Trophoblast cell (in vitro differentiated cells and primary cell): ENCODE results near the gene EXOC4.
A peak's percentile ranks its signal among the peaks of the same experiment; 100 is the strongest.

ENCODE experiments used
- DNase-seq, 2 donors: peaks; one replicate each; pipeline ENCODE4 v3.0.0-alpha.2; 2016
- H2AFZ ChIP-seq: 2 replicates; pipeline ENCODE4 v1.6.1; 2013; ENCODE audit warnings: low read length, moderate library complexity, mild to moderate bottlenecking; ENCODE audit not compliant: insufficient read depth, poor library complexity
- H2AK5ac ChIP-seq: 2 replicates; pipeline ENCODE4 v1.6.1; 2013; ENCODE audit warnings: mild to moderate bottlenecking, low read length
- H2BK120ac ChIP-seq: 2 replicates; pipeline ENCODE4 v1.6.1; 2013; ENCODE audit warnings: low read length, mild to moderate bottlenecking, moderate library complexity; ENCODE audit not compliant: insufficient read depth, poor library complexity
- H2BK12ac ChIP-seq: 2 replicates; pipeline ENCODE4 v1.6.1; 2013; ENCODE audit warnings: mild to moderate bottlenecking, low read length, moderate library complexity
- H2BK5ac ChIP-seq: 2 replicates; pipeline ENCODE4 v1.6.1; 2013; ENCODE audit warnings: low read length, low read depth, moderate library complexity, mild to moderate bottlenecking; ENCODE audit not compliant: poor library complexity
- H3K14ac ChIP-seq: 2 replicates; pipeline ENCODE4 v1.6.1; 2013; ENCODE audit warnings: mild to moderate bottlenecking, low read length
- H3K18ac ChIP-seq: 2 replicates; pipeline ENCODE4 v1.6.1; 2013; ENCODE audit warnings: mild to moderate bottlenecking, low read length
- H3K23ac ChIP-seq: 2 replicates; pipeline ENCODE4 v1.6.1; 2013; ENCODE audit warnings: low read length
- H3K27ac ChIP-seq: 2 replicates; pipeline ENCODE4 v1.5.1; 2013; ENCODE audit warnings: low read depth, mild to moderate bottlenecking, inconsistent platforms, low read length, moderate library complexity
- H3K27me3 ChIP-seq: 2 replicates; pipeline ENCODE4 v1.6.1; 2013; ENCODE audit warnings: inconsistent platforms, mild to moderate bottlenecking, low read length, moderate library complexity; ENCODE audit not compliant: insufficient read depth
- H3K36me3 ChIP-seq, 2 experiments: 1 replicate in 1 of 2; 2 replicates in 1 of 2; pipeline ENCODE4 v1.6.1; 2013; ENCODE audit warnings: low read length in 2 of 2, mild to moderate bottlenecking in 2 of 2, moderate library complexity in 1 of 2; ENCODE audit not compliant: insufficient read depth in 2 of 2, control insufficient read depth in 1 of 2
- H3K4ac ChIP-seq: 2 replicates; pipeline ENCODE4 v1.6.1; 2013; ENCODE audit warnings: low read depth, mild to moderate bottlenecking, low read length, moderate library complexity
- H3K4me1 ChIP-seq, 2 experiments: 1 replicate in 1 of 2; 2 replicates in 1 of 2; pipeline ENCODE4 v1.6.1; 2013; ENCODE audit warnings: low read length in 2 of 2, mild to moderate bottlenecking in 2 of 2, moderate library complexity in 1 of 2; ENCODE audit not compliant: insufficient read depth in 2 of 2, control insufficient read depth in 1 of 2
- H3K4me2 ChIP-seq: 2 replicates; pipeline ENCODE4 v1.6.1; 2013; ENCODE audit warnings: inconsistent platforms, mild to moderate bottlenecking, low read length, moderate library complexity
- H3K4me3 ChIP-seq: 2 replicates; pipeline ENCODE4 v1.5.1; 2013; ENCODE audit warnings: mild to moderate bottlenecking, low read depth, low read length, inconsistent platforms
- H3K79me1 ChIP-seq: one replicate; pipeline ENCODE4 v1.6.1; 2013; ENCODE audit warnings: low read length
- H3K79me2 ChIP-seq: 2 replicates; pipeline ENCODE4 v1.6.1; 2013; ENCODE audit warnings: low read length, mild to moderate bottlenecking; ENCODE audit not compliant: control insufficient read depth, insufficient read depth, poor library complexity
- H3K9ac ChIP-seq: 2 replicates; pipeline ENCODE4 v1.6.1; 2013; ENCODE audit warnings: mild to moderate bottlenecking, low read length
- H3K9me3 ChIP-seq: 2 replicates; pipeline ENCODE4 v1.6.1; 2013; ENCODE audit warnings: low read depth, mild to moderate bottlenecking, control low read depth, inconsistent platforms, low read length; ENCODE audit not compliant: insufficient read depth
- H4K12ac ChIP-seq: 2 replicates; pipeline ENCODE4 v1.6.1; 2013; ENCODE audit warnings: low read depth, mild to moderate bottlenecking, low read length, moderate library complexity
- H4K8ac ChIP-seq: 2 replicates; pipeline ENCODE4 v1.6.1; 2013; ENCODE audit warnings: low read depth, mild to moderate bottlenecking, low read length, moderate library complexity
- H4K91ac ChIP-seq: one replicate; pipeline ENCODE4 v1.6.1; 2013; ENCODE audit warnings: low read depth, mild to moderate bottlenecking, low read length, moderate library complexity
- WGBS: extraction: QIAGEN DNeasy Blood & Tissue Kit; methylation state at CpG from one replicate; pipeline ENCODE4 v1.1.7; 2013; ENCODE audit warnings: missing lambda C conversion rate; ENCODE audit not compliant: insufficient read length, insufficient coverage; ENCODE audit errors: extremely low coverage; 5-methylcytosine and 5-hydroxymethylcytosine counted together

The EXOC4 gene

DNA sequence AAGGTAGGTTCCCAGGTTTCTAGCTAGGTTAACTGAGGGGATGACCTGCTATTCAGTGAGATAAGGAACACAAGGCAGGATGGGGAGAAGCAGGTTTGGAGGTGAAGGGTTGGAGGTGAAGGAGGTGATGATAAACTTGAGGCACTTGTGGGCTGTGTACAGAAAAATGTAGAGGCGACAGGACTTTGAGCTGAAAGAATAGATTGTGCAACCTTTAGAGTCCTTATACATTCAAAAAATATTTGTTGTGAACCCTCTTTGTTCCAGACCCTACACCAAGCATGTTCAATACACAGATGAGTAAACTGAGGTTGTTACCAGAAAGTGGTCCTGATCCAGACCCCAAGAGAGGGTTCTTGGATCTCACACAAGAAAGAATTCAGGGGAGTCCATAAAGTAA, 828.8 kb downstream of the EXOC4 start:
- H2AK5ac ChIP-seq, result no peak overlapping the region
- H3K14ac ChIP-seq, result no peak overlapping the region
- H3K23ac ChIP-seq, result no peak overlapping the region
- no peaks in the 10 kb centered on the region for H3K79me2 ChIP-seq
- no peak overlapping the region for H3K18ac ChIP-seq
- H3K9ac ChIP-seq, result no peak overlapping the region
- H4K91ac ChIP-seq, result no peak overlapping the region
- no peak overlapping the region for H3K4ac ChIP-seq
- no peak overlapping the region for H4K8ac ChIP-seq
- H3K36me3 ChIP-seq, result no peaks in the 10 kb centered on the region
- DNase-seq, result no peak
- no peak overlapping the region for H2BK12ac ChIP-seq
- no CpG with 5 or more reads among the region's 1 CpG for WGBS
- no peaks in the 10 kb centered on the region for H3K9me3 ChIP-seq
- no peak overlapping the region for H4K12ac ChIP-seq
- no peak overlapping the region for H3K4me3 ChIP-seq
- H3K27me3 ChIP-seq, result no peaks in the 10 kb centered on the region
- H3K4me2 ChIP-seq, result no peak overlapping the region
- no peak overlapping the region for H2AFZ ChIP-seq
- no peak overlapping the region for H3K27ac ChIP-seq
- H2BK120ac ChIP-seq, result no peak overlapping the region
- H2BK5ac ChIP-seq, result no peak overlapping the region
- peaks cover 0 to 3% of the 10 kb centered on the region in 2 experiments for H3K4me1 ChIP-seq
- H3K79me1 ChIP-seq, result no peaks in the 10 kb centered on the region

DNA sequence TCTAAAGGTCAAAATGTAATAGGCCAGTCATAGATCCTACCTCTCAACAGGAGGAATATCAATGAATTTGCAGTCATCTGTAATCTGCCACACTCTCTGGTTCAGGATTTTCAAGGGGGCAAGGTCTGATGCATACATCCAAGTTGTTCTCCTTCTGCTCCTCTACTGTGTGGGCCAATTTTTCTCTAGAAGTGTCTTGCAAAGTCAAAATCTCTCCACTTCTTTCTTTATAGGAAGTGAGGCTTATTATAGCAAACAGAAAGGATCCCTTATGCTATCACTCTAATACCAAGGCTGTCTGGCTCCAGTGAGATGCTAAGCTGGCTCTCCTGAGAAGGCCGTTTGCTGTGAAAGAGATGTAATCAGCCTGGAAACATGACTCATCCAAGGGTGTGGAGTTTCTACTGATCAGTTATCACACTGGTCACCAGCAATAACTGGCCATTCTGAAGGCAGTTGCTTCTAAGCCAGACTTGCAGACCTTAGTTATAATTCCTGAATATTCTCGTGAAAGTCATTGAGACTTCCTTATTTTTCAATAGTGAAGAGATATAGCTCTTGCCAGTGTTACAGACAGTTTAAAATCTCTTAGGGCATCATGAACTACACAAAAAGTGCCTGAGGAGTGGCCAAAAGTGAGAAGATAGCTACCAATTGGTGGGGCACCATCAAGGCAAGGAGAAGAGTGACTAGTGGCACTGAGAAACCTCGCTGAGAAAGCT, 831.0 kb downstream of the EXOC4 start:
- WGBS, result no CpG with 5 or more reads among the region's 3 CpGs
- Histone ChIP-seq H3K4ac (no peak overlapping the region), H3K9ac (no peak overlapping the region)

DNA sequence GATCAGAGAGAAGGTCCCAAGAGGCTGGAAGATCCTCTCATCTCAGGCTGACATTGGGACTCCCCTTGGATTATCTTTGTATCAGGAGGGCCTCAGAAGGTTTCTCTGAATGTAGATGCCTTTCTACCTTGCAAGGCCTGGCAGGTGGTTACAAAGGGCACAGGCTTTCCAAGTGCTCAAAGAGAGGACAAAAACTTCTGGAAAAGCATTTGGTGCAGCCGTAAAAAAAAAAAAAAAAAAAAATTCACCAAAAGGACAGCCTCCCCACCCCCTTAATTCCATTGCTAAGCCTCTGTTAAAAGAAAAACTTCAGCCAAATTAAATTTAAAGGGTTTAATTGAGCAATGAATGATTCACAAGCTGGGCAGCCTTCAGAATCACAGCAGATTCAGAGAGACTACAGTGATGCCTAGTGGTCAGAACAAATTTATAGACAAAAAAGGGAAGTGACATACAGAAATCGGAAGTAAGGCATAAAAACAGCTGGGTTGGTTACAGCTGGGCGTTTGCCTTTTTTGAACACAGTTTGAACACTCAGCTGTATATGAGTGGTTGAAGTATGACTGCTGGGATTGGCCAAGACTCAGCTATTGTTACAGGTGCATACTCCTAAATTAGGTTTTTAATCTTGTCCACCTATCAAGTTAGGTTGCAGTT, 831.7 kb downstream of the EXOC4 start:
- H3K14ac ChIP-seq, result no peak overlapping the region
- no peak overlapping the region for H3K23ac ChIP-seq
- H4K91ac ChIP-seq, result no peak overlapping the region
- H3K27ac ChIP-seq, result no peak overlapping the region
- H3K27me3 ChIP-seq, result no peaks in the 10 kb centered on the region
- H2AFZ ChIP-seq, result no peak overlapping the region
- no peak overlapping the region for H2BK120ac ChIP-seq
- no peak overlapping the region for H4K8ac ChIP-seq
- peak in 1 of 2 donors; percentile 8 for DNase-seq
- no peak overlapping the region for H2BK5ac ChIP-seq
- peaks cover 0 to 3% of the 10 kb centered on the region in 2 experiments for H3K4me1 ChIP-seq
- no peaks in the 10 kb centered on the region for H3K9me3 ChIP-seq
- no peak overlapping the region for H3K4ac ChIP-seq
- H3K9ac ChIP-seq, result no peak overlapping the region
- no peaks in the 10 kb centered on the region for H3K79me1 ChIP-seq
- H3K79me2 ChIP-seq, result no peaks in the 10 kb centered on the region
- no peak overlapping the region for H3K4me2 ChIP-seq
- WGBS, result no CpG with 5 or more reads among the region's 3 CpGs
- no peak overlapping the region for H2AK5ac ChIP-seq
- H3K36me3 ChIP-seq, result no peaks in the 10 kb centered on the region
- H2BK12ac ChIP-seq, result no peak overlapping the region
- H4K12ac ChIP-seq, result no peak overlapping the region
- no peak overlapping the region for H3K18ac ChIP-seq
- H3K4me3 ChIP-seq, result no peak overlapping the region

More for the DNA sequence above, 831.0 kb downstream of the EXOC4 start:
- H3K4me1 ChIP-seq, result peaks cover 0 to 3% of the 10 kb centered on the region in 2 experiments
- no peak overlapping the region for H3K4me2 ChIP-seq
- H2AFZ ChIP-seq, result no peak overlapping the region
- no peak overlapping the region for H3K14ac ChIP-seq
- peak; percentile 42 to 72 for DNase-seq
- H2BK5ac ChIP-seq, result no peak overlapping the region
- no peak overlapping the region for H2BK120ac ChIP-seq
- H4K91ac ChIP-seq, result no peak overlapping the region
- no peak overlapping the region for H3K18ac ChIP-seq
- H4K8ac ChIP-seq, result no peak overlapping the region
- no peak overlapping the region for H4K12ac ChIP-seq
- H3K36me3 ChIP-seq, result no peaks in the 10 kb centered on the region
- H3K79me2 ChIP-seq, result no peaks in the 10 kb centered on the region
- no peaks in the 10 kb centered on the region for H3K27me3 ChIP-seq
- no peak overlapping the region for H2BK12ac ChIP-seq
- no peaks in the 10 kb centered on the region for H3K9me3 ChIP-seq
- no peak overlapping the region for H2AK5ac ChIP-seq
- no peaks in the 10 kb centered on the region for H3K79me1 ChIP-seq
- H3K4me3 ChIP-seq, result no peak overlapping the region
- no peak overlapping the region for H3K27ac ChIP-seq
- no peak overlapping the region for H3K23ac ChIP-seq

DNA sequence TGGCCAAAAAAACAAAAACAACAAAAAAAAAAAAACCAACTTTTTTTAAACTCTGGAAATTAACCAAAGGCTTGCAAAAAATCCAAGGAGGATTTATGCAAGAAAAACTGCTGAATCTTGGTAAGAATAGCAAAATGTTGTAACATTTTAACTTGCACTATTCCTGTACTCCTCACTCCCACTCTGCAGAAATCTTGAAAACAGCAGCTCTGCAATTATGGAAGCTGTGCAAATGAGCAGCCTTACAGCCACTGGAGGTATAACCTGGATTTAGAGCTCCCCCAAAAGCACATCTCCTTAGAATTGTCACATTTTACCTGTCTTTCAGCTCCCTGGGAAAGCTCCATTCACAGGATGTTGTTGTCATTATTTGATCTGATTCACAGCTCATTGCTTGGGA, 832.4 kb downstream of the EXOC4 start:
- Histone ChIP-seq H3K14ac (no peak overlapping the region), H3K27me3 (no peaks in the 10 kb centered on the region), H3K4me1 (peaks cover 0 to 3% of the 10 kb centered on the region in 2 experiments), H4K91ac (no peak overlapping the region), H3K23ac (no peak overlapping the region), H3K4ac (no peak overlapping the region), H3K36me3 (no peaks in the 10 kb centered on the region), H3K79me1 (no peaks in the 10 kb centered on the region), H2BK5ac (no peak overlapping the region), H4K8ac (no peak overlapping the region), H3K27ac (no peak overlapping the region), H2AFZ (no peak overlapping the region), H4K12ac (no peak overlapping the region), H2AK5ac (no peak overlapping the region), H3K79me2 (no peaks in the 10 kb centered on the region), H3K9me3 (no peaks in the 10 kb centered on the region), H2BK12ac (no peak overlapping the region), H3K4me3 (no peak overlapping the region), H3K18ac (no peak overlapping the region), H2BK120ac (no peak overlapping the region), H3K9ac (no peak overlapping the region), H3K4me2 (no peak overlapping the region)
- no peak for DNase-seq
